HepG2 (cell line): Measurements from ENCODE around the gene NLRC3. TPM values are rescaled to one million over a fixed set of nuclear protein-coding genes. Genes with fewer than 3 reads are reported as not detected.
A peak's percentile ranks its signal among the peaks of the same experiment; 100 is the strongest.

Experiments used
- HDAC1 ChIP-seq: sonication (generic); formaldehyde crosslinking; IDR thresholded peaks from 2 replicates; pipeline ENCODE4 v1.5.1; 2020; ENCODE audit warnings: mild to moderate bottlenecking, missing genetic modification reagents
- RAD21 ChIP-seq: fragments of 450-650 bp; formaldehyde crosslinking; IDR thresholded peaks from 2 replicates; pipeline ENCODE4 v1.5.0; 2020; ENCODE audit warnings: mild to moderate bottlenecking
- REPIN1 ChIP-seq: sonication (generic); formaldehyde crosslinking; IDR thresholded peaks from 2 replicates; pipeline ENCODE4 v1.8.0; 2022; ENCODE audit warnings: missing genetic modification reagents, low read depth, mild to moderate bottlenecking, borderline replicate concordance
- SAP130 ChIP-seq: IDR thresholded peaks from 2 replicates; pipeline ENCODE4 v1.6.1; 2016; ENCODE audit warnings: low read depth
- polyA plus RNA-seq, 8 experiments: library from polyadenylated mRNA; depleted of rRNA in 3 of 8; stranded (reverse) in 7 of 8; unstranded in 1 of 8; fragments of >200 nt; fragmentation: Illumina TruSeq in 4 of 8; extraction: Trizol in 4 of 8; gene quantifications; 2 replicates each; pipeline versions ENCODE4 v1.2.1 to v1.2.3, GENCODE V29; 2011 to 2016; ENCODE audit warnings: low read depth in 4 of 8, missing spikeins in 1 of 8, mixed read lengths in 1 of 8; ENCODE audit not compliant: insufficient read depth in 1 of 8
- total RNA-seq, 5 experiments: library from RNA; depleted of rRNA; stranded (reverse); fragments of >200 nt; fragmentation: Illumina TruSeq; extraction: Trizol; gene quantifications; 2 replicates each; pipeline ENCODE4 v1.2.3, GENCODE V29; 2016; ENCODE audit warnings: low read depth in 1 of 5
- TF ChIP-seq, protein P1 (sequence below): sonication (generic); IDR thresholded peaks from 2 replicates; pipeline ENCODE4 v1.6.1; 2016; ENCODE audit warnings: low read depth, borderline replicate concordance
- TF ChIP-seq, protein P2 (sequence below): sonication (generic); formaldehyde crosslinking; IDR thresholded peaks from 2 replicates; pipeline ENCODE4 v1.4.0; 2020; ENCODE audit warnings: mild to moderate bottlenecking, missing genetic modification reagents
- TF ChIP-seq, protein P3 (sequence below): IDR thresholded peaks from 2 replicates; pipeline ENCODE4 v1.6.1; 2016; ENCODE audit warnings: mild to moderate bottlenecking, missing biosample characterization, missing genetic modification reagents

The NLRC3 gene
- total and polyA plus RNA-seq, 2 of the 13 experiments (the other 11 are each of a cell fraction or from before 2014, with no cell fraction given) = not detected

DNA sequence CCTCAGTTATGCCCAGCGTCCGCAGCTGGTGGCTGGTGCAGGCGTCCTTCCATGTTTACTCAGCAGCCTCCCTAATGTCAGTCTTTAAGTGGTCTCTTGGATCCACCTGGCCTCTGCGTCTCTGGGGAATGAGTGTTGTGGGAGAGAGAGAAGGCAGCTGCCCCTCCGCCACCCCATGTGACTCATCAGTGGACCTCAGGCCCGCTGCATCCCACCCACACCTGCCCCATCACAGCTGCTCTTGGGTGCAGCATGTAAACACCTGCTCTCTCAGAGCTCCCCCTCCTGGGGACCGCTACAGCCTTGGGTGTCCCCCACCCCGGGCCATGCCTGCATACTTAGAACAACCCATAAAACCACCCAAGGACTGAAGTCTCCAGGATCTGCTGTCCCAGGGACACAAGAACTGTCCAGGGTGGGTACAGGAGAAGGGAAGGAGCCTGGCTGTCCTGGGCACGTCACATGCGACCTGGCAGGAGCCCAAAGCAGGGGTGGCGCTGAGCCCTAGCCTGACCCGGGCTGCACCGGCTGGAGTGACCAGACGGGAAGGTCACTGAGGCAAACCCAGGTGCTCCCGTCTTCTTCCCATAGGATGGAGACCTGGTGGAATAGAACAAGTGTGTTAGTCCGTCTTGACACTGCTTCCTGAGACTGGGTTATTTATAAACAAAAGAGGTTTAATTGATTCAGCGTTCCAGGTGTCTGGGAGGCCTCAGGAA, 86.1 kb downstream of the NLRC3 start (continued):
- TF ChIP-seq, protein P1, sequence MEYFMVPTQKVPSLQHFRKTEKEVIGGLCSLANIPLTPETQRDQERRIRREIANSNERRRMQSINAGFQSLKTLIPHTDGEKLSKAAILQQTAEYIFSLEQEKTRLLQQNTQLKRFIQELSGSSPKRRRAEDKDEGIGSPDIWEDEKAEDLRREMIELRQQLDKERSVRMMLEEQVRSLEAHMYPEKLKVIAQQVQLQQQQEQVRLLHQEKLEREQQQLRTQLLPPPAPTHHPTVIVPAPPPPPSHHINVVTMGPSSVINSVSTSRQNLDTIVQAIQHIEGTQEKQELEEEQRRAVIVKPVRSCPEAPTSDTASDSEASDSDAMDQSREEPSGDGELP = peak; percentile 20; the same call in 1 of the 2 replicates
- TF ChIP-seq REPIN1 (CRISPR knock-in tag) = 0 out of 2 replicates have a peak, but pooled peaks have one; percentile 19
- TF ChIP-seq HDAC1 (CRISPR knock-in tag) = no peak
- TF ChIP-seq RAD21 (CRISPR knock-in tag) = 0 out of 2 replicates have a peak, but pooled peaks have one; percentile 25
- TF ChIP-seq, protein P2, sequence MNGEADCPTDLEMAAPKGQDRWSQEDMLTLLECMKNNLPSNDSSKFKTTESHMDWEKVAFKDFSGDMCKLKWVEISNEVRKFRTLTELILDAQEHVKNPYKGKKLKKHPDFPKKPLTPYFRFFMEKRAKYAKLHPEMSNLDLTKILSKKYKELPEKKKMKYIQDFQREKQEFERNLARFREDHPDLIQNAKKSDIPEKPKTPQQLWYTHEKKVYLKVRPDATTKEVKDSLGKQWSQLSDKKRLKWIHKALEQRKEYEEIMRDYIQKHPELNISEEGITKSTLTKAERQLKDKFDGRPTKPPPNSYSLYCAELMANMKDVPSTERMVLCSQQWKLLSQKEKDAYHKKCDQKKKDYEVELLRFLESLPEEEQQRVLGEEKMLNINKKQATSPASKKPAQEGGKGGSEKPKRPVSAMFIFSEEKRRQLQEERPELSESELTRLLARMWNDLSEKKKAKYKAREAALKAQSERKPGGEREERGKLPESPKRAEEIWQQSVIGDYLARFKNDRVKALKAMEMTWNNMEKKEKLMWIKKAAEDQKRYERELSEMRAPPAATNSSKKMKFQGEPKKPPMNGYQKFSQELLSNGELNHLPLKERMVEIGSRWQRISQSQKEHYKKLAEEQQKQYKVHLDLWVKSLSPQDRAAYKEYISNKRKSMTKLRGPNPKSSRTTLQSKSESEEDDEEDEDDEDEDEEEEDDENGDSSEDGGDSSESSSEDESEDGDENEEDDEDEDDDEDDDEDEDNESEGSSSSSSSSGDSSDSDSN (CRISPR knock-in tag) = peak; percentile 41; the same call in 1 of the 2 replicates
- peak; percentile 32; the same call in 1 of the 2 replicates for TF ChIP-seq SAP130 (CRISPR knock-in tag)
- TF ChIP-seq, protein P3, sequence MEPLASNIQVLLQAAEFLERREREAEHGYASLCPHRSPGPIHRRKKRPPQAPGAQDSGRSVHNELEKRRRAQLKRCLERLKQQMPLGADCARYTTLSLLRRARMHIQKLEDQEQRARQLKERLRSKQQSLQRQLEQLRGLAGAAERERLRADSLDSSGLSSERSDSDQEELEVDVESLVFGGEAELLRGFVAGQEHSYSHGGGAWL (CRISPR knock-in tag) = no peak

Other genes with a start within 250 kb of the NLRC3 start
- gene OR2C1, start 221.5 kb downstream of the NLRC3 start, total RNA-seq (2016; rRNA removed; fragmentation: Illumina TruSeq; extraction: Trizol) = not detected in 2 replicates
- gene OR2C1, start 221.5 kb downstream of the NLRC3 start, polyA plus RNA-seq (2011; rRNA removed) = not detected in 2 replicates
- 10.7 and 11.7 TPM in 2 replicates for gene ZSCAN32, start 176.4 kb downstream of the NLRC3 start, total RNA-seq (2016; rRNA removed; fragmentation: Illumina TruSeq; extraction: Trizol)
- gene ZSCAN32, start 176.4 kb downstream of the NLRC3 start, polyA plus RNA-seq (2011; rRNA removed) = 12.7 and 12.8 TPM in 2 replicates
- gene ZNF174, start 176.2 kb downstream of the NLRC3 start, total RNA-seq (2016; rRNA removed; fragmentation: Illumina TruSeq; extraction: Trizol) = 10.0 and 10.6 TPM in 2 replicates
- 7.6 and 8.3 TPM in 2 replicates for gene ZNF174, start 176.2 kb downstream of the NLRC3 start, polyA plus RNA-seq (2011; rRNA removed)
- 2.4 and 3.8 TPM in 2 replicates for gene ZNF597, start 133.9 kb downstream of the NLRC3 start, total RNA-seq (2016; rRNA removed; fragmentation: Illumina TruSeq; extraction: Trizol)
- gene ZNF597, start 133.9 kb downstream of the NLRC3 start, polyA plus RNA-seq (2011; rRNA removed) = 1.2 and 1.3 TPM in 2 replicates
- 14.7 and 16.9 TPM in 2 replicates for gene NAA60, start 133.7 kb downstream of the NLRC3 start, total RNA-seq (2016; rRNA removed; fragmentation: Illumina TruSeq; extraction: Trizol)
- gene NAA60, start 133.7 kb downstream of the NLRC3 start, polyA plus RNA-seq (2011; rRNA removed) = 29.9 and 32.0 TPM in 2 replicates
- gene C16orf90, start 81.9 kb downstream of the NLRC3 start, total RNA-seq (2016; rRNA removed; fragmentation: Illumina TruSeq; extraction: Trizol) = not detected in 2 replicates
- not detected in 2 replicates for gene C16orf90, start 81.9 kb downstream of the NLRC3 start, polyA plus RNA-seq (2011; rRNA removed)
- gene CLUAP1, start 76.4 kb downstream of the NLRC3 start, total RNA-seq (2016; rRNA removed; fragmentation: Illumina TruSeq; extraction: Trizol) = 19.5 and 25.9 TPM in 2 replicates
- 3.5 and 6.0 TPM in 2 replicates for gene CLUAP1, start 76.4 kb downstream of the NLRC3 start, polyA plus RNA-seq (2011; rRNA removed)
- 2.5 and 3.6 TPM in 2 replicates for gene SLX4, start 34.2 kb upstream of the NLRC3 start, total RNA-seq (2016; rRNA removed; fragmentation: Illumina TruSeq; extraction: Trizol)
- gene SLX4, start 34.2 kb upstream of the NLRC3 start, polyA plus RNA-seq (2011; rRNA removed) = 1.1 and 1.3 TPM in 2 replicates
- gene DNASE1, start 77.3 kb upstream of the NLRC3 start, total RNA-seq (2016; rRNA removed; fragmentation: Illumina TruSeq; extraction: Trizol) = 3.7 and 7.1 TPM in 2 replicates
- 11.1 and 13.0 TPM in 2 replicates for gene DNASE1, start 77.3 kb upstream of the NLRC3 start, polyA plus RNA-seq (2011; rRNA removed)
- 112 and 127 TPM in 2 replicates for gene TRAP1, start 140.1 kb upstream of the NLRC3 start, total RNA-seq (2016; rRNA removed; fragmentation: Illumina TruSeq; extraction: Trizol)
- 240 and 283 TPM in 2 replicates for gene TRAP1, start 140.1 kb upstream of the NLRC3 start, polyA plus RNA-seq (2011; rRNA removed)